ENCODE results near the gene UBL7.

DNA sequence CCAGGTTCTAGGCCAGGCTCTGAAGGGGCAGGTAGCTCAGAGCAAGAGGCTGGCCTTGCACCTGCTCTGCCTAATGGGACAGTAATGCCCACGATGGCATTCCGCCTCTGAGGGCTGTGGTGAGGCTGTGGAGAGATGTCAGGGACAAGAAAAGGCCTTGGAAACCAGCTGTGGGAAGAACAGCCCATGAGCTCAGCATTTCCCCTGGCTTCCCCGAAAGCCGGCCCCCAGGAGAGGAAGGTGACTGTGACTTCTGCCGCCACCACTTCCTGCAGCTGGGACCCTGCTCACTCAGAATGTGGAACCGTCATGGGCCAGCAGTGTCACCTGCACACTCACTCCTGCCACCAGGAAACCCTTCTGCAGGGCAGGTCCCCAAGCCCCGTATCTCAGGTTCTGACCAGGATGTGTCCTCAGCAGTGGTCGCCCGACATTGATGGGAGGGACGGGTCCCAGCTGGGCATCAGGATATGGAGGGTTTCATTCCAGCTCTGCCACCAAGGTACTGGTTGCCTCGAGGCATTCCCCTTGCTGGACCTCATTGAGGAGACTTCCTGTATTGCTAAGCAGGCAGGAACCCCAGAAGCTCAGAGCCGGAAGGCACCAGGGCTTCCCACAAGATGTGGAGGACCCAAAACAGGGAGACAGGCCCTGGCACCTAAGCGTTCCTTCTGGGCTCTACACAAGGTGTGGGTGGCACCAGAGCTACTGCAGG, 57.9 kb downstream of the UBL7 start:
- TF ChIP-seq, protein P1, sequence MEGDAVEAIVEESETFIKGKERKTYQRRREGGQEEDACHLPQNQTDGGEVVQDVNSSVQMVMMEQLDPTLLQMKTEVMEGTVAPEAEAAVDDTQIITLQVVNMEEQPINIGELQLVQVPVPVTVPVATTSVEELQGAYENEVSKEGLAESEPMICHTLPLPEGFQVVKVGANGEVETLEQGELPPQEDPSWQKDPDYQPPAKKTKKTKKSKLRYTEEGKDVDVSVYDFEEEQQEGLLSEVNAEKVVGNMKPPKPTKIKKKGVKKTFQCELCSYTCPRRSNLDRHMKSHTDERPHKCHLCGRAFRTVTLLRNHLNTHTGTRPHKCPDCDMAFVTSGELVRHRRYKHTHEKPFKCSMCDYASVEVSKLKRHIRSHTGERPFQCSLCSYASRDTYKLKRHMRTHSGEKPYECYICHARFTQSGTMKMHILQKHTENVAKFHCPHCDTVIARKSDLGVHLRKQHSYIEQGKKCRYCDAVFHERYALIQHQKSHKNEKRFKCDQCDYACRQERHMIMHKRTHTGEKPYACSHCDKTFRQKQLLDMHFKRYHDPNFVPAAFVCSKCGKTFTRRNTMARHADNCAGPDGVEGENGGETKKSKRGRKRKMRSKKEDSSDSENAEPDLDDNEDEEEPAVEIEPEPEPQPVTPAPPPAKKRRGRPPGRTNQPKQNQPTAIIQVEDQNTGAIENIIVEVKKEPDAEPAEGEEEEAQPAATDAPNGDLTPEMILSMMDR (IDR thresholded peaks at IDR 0.05): no peak
- TF ChIP-seq POLR2AphosphoS5 (IDR thresholded peaks at IDR 0.05): no peak
- no peak for TF ChIP-seq EP300 (IDR thresholded peaks at IDR 0.05; ENCODE audit: low read depth)
- TF ChIP-seq POLR2A (IDR thresholded peaks at IDR 0.05): no peak
